Measurements from ENCODE around the gene SPHK1.

Gene SPHK1

GRCh38 chr17:76384987-76385891 is 830 bp downstream of the SPHK1 start:
- DNase-seq = peak; percentile 71

- DNase-seq = peak; percentile 81
Measured at GRCh38 chr17:76385892-76386786, 1.7 kb downstream of the SPHK1 start.

- DNase-seq = no peak
Measured at GRCh38 chr17:76386966-76387765, 2.8 kb downstream of the SPHK1 start.

- no peak for DNase-seq
Measured at GRCh38 chr17:76388966-76389888, 4.8 kb downstream of the SPHK1 start.

- no peak for DNase-seq
Measured at GRCh38 chr17:76390003-76390421, 5.6 kb downstream of the SPHK1 start.

GRCh38 chr17:76391200-76391715 is 6.8 kb downstream of the SPHK1 start:
- no peak for DNase-seq

GRCh38 chr17:76394166-76394565 is 9.8 kb downstream of the SPHK1 start:
- DNase-seq = no peak

- no peak for DNase-seq
Measured at GRCh38 chr17:76395980-76396379, 11.6 kb downstream of the SPHK1 start.

GRCh38 chr17:76397184-76397583 is 12.8 kb downstream of the SPHK1 start:
- no peak for DNase-seq

GRCh38 chr17:76397687-76398522 is 13.5 kb downstream of the SPHK1 start:
- peak; percentile 75 for DNase-seq

- no peak for DNase-seq
Measured at GRCh38 chr17:76398523-76399174, 14.2 kb downstream of the SPHK1 start.

- no peak for DNase-seq
Measured at GRCh38 chr17:76399175-76400172, 15.1 kb downstream of the SPHK1 start.

GRCh38 chr17:76402711-76403110 is 18.3 kb downstream of the SPHK1 start:
- DNase-seq = no peak

- no peak for DNase-seq
Measured at GRCh38 chr17:76404256-76404655, 19.8 kb downstream of the SPHK1 start.

GRCh38 chr17:76404976-76405563 is 20.7 kb downstream of the SPHK1 start:
- no peak for DNase-seq

- DNase-seq = no peak
Measured at GRCh38 chr17:76405607-76405966, 21.2 kb downstream of the SPHK1 start.

- peak; percentile 40 for DNase-seq
Measured at GRCh38 chr17:76405967-76406647, 21.7 kb downstream of the SPHK1 start.

GRCh38 chr17:76407509-76407908 is 23.1 kb downstream of the SPHK1 start:
- DNase-seq = no peak

All from CD4-positive, alpha-beta T cell treated with Interleukin-15 for 1 hour (primary cell).